ENCODE results near the gene CIBAR2. TPM values are rescaled to one million over a fixed set of nuclear protein-coding genes. Genes with fewer than 3 reads are reported as not detected.

CIBAR2 gene
- total RNA-seq, 2 donors from 2014 or later: not detected

- H3K4me1 ChIP-seq (replicated peaks): peaks cover 6% of the 10 kb centered on the region
- TF ChIP-seq CTCF (IDR thresholded peaks at IDR 0.05) (no peak), POLR2A (IDR thresholded peaks at IDR 0.05) (no peak), POLR2AphosphoS5 (IDR thresholded peaks at IDR 0.05) (no peak)
- DNase-seq (ENCODE audit: low spot score): no peak
- no peaks in the 10 kb centered on the region for H3K36me3 ChIP-seq
- H3K27me3 ChIP-seq (replicated peaks; ENCODE audit: insufficient read depth): no peaks in the 10 kb centered on the region
- WGBS: 69% methylated on average over 31 of the region's 31 CpGs
- intact Hi-C loops (cut with DNase I): loop anchor here (5.0 to 10.0 kb wide), 3 partner anchors 61 to 344 kb away; partner anchors contain the start of gene KIAA0513
- H3K9me3 ChIP-seq: no peaks in the 10 kb centered on the region
- no peak overlapping the region for H3K4me3 ChIP-seq
- H3K27ac ChIP-seq: peak overlapping the region; percentile 33 to 55
Observed at GRCh38 chr16:85088570-85089199, 23.6 kb downstream of the CIBAR2 start.

GRCh38 chr16:85087899-85088569 lies 24.2 kb downstream of the CIBAR2 start:
- no peaks in the 10 kb centered on the region for H3K9me3 ChIP-seq
- H3K4me1 ChIP-seq (replicated peaks): peaks cover 6% of the 10 kb centered on the region
- H3K36me3 ChIP-seq: no peaks in the 10 kb centered on the region
- DNase-seq (ENCODE audit: low spot score): no peak
- no peaks in the 10 kb centered on the region for H3K27me3 ChIP-seq (replicated peaks; ENCODE audit: insufficient read depth)
- H3K4me3 ChIP-seq: no peak overlapping the region
- TF ChIP-seq POLR2A (IDR thresholded peaks at IDR 0.05): no peak
- TF ChIP-seq POLR2AphosphoS5 (IDR thresholded peaks at IDR 0.05): no peak
- TF ChIP-seq CTCF (IDR thresholded peaks at IDR 0.05): no peak
- no peak overlapping the region for H3K27ac ChIP-seq
- 96% methylated on average over 21 of the region's 21 CpGs for WGBS
- intact Hi-C loops (cut with DNase I): loop anchor here (5.0 to 10.0 kb wide), 3 partner anchors 61 to 343 kb away; partner anchors contain the start of gene KIAA0513

- 87% methylated on average over 36 of the region's 37 CpGs for WGBS
- no peaks in the 10 kb centered on the region for H3K27me3 ChIP-seq (replicated peaks; ENCODE audit: insufficient read depth)
- DNase-seq (ENCODE audit: low spot score): peak; percentile 57
- intact Hi-C loops (cut with DNase I): loop anchor here (5.0 to 10.0 kb wide), 3 partner anchors 59 to 342 kb away; partner anchors contain the start of gene KIAA0513
- no peaks in the 10 kb centered on the region for H3K36me3 ChIP-seq
- H3K9me3 ChIP-seq: no peaks in the 10 kb centered on the region
- H3K4me1 ChIP-seq (replicated peaks): peaks cover 6% of the 10 kb centered on the region
- TF ChIP-seq CTCF (IDR thresholded peaks at IDR 0.05): peak; percentile 49 to 83 (median 64)
- peak; percentile 14 for TF ChIP-seq POLR2AphosphoS5 (IDR thresholded peaks at IDR 0.05)
- TF ChIP-seq POLR2A (IDR thresholded peaks at IDR 0.05): no peak
- no peak overlapping the region for H3K4me3 ChIP-seq
- no peak overlapping the region for H3K27ac ChIP-seq
Observed at GRCh38 chr16:85086347-85087291, 25.7 kb downstream of the CIBAR2 start.

- no peaks in the 10 kb centered on the region for H3K9me3 ChIP-seq
- no peak overlapping the region for H3K27ac ChIP-seq
- no peak for TF ChIP-seq POLR2A (IDR thresholded peaks at IDR 0.05)
- TF ChIP-seq POLR2AphosphoS5 (IDR thresholded peaks at IDR 0.05): no peak
- TF ChIP-seq CTCF (IDR thresholded peaks at IDR 0.05): no peak
- DNase-seq (ENCODE audit: low spot score): no peak
- intact Hi-C loops (cut with DNase I): loop anchor here (5.0 to 10.0 kb wide), 3 partner anchors 58 to 341 kb away; partner anchors contain the start of gene KIAA0513
- H3K4me3 ChIP-seq: no peak overlapping the region
- 97% methylated on average over 17 of the region's 17 CpGs for WGBS
- no peaks in the 10 kb centered on the region for H3K36me3 ChIP-seq
- no peaks in the 10 kb centered on the region for H3K27me3 ChIP-seq (replicated peaks; ENCODE audit: insufficient read depth)
- H3K4me1 ChIP-seq (replicated peaks): peaks cover 6% of the 10 kb centered on the region
Observed at GRCh38 chr16:85085721-85086120, 26.6 kb downstream of the CIBAR2 start.
